Renal cortical epithelial cell (primary cell): ENCODE results near the gene HMGCL. TPM values are rescaled to one million over a fixed set of nuclear protein-coding genes. Genes with fewer than 3 reads are reported as not detected.
"Not testable (repeated sequence)": the region's sequence is repeated elsewhere in the genome, so short reads cannot be mapped to it uniquely, and the experiment has no call there.

ENCODE experiments used
- DNase-seq: peaks from one replicate; pipeline ENCODE4 v3.0.0-alpha.2; 2011; ENCODE audit warnings: low read depth
- total RNA-seq: library from RNA; depleted of rRNA; stranded (reverse); fragments of >200 nt; gene quantifications from 2 replicates; pipeline ENCODE4 v1.2.3, GENCODE V29; 2014

Gene HMGCL
- total RNA-seq: 60.8 and 63.7 TPM in 2 replicates

DNA sequence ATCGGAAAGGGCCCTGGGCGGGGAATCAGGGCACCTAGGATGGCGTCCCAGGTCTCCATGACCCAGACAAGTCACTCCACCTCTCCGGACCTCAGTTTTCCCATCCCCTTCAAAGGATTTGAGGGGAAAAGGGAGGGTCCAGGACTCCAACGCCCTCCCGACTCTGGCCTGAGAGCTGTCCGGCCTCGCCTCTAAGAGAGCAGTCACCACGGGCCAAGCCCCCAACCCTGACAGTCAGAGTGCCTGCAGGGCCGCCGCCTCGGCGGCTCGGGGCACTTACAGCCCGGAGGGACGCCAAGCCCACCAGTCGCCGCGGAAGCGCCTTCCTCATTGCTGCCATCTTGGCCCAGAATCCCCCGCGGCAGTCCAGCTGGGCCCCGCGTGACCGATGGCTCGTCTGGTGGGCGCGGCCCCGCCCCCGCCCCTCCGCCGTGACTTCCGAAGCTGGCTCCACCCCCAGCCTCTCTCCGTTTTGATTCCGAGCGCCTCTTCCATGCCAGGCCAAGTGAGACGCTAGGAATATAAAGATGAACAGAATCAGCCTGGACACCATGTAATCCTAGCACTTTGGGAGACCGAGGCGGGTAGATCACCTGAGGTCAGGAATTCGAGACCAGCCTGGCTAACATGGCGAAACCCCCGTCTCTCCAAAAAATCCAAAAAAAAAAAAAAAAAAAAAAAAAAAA, at the start of gene HMGCL:
HMGCL (minus strand) TSS at position 354 of the 686 bp plus-strand sequence; CDS start at position 340, 14 bp downstream.
- peak; percentile 72 for DNase-seq

DNA sequence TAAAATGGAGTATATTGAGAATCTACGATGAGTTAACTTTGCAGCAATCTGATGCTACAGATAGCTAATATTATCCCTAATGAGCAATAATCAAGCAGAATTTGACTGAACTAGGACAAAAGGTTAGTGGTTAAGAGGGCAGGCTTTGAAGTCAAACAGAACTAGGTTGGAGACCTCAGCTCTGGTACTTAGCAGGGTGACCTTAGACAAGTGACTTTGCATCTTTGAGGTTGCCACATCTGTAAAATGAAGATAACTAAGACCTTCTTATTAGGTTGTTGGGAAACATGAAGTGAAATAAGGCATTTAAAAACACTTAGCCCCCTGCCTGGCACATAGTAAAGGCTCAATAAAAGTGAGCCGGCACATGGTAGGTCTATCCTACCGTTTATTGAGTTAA, 47.2 kb upstream of the HMGCL start:
- no peak for DNase-seq

DNA sequence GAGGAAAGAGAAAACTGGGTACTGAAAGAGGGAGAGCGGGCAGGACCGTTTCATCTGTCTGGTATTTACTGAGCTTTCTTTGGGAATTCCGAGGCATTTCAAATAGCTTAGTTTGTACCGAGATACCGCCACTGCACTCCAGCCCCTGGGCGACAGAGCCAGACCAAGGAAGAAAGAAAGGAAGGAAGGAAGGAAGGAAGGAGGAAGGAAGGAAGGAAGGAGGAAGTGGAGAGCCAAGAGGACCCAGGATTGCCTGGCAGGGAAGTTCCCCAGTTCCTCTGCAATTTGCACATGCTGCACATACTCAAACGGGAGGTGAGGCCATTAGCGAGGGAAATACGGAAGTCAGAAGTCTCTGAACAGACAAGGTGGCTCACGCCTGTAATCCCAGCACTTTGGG, 43.8 kb upstream of the HMGCL start:
- no peak for DNase-seq

DNA sequence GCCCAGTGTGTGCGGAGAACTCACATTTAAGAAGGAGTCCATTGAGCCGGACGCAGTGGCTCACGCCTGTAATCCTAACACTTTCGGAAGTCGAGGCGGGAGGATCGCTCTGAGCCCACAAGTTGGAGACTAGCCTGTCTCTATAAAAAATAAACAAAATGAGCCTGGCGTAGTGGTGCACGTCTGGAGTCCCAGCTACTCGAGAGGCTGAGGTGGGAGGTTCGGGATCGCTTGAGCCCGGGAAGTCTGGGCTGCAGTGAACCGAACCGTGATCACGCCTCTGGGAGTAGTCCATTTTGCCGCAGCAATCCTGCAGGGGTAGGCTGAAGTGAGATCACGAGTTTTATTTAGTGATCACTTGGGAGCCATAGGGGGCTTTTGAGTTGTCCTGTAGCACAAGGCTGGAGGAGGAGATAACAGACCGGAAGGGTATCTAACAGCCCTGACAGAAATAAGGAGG, 43.4 kb upstream of the HMGCL start:
- peak; percentile 9 for DNase-seq

DNA sequence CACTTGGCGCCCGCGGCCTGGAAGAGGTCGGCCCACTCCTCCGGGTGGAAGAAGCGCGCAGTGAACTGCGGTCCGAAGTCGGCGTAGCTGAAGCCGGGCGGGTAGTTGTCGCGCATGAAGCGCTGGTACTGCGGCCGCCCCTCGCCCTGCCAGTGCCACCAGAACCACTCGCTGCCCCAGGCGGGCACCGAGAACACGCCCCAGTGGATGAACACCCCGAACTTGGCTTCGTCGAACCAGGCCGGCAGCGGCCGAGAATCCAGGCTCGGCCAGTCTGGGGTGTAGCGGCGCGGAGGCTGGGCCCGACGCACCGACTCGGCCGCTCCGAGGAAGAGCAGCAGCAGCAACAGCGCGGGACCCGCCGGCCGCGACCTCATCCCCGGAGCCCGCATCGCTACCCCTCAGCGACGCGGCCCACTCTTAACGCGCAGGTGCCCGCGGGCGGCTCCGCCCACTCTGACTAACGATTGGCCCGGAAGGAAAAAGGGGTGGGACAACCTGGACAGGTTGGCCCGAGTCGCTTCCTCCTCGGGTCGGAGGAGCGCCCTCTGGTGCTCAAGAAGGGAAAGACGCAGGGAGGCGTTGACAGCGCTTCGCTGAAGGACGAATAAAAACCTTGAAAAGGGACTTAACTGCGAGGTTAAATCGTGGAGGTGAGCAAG, 42.8 kb upstream of the HMGCL start, which contains the start of gene FUCA1:
FUCA1 (minus strand) TSS at position 396 of the 662 bp plus-strand sequence; CDS start at position 392, 4 bp downstream.
- peak; percentile 87 for DNase-seq

DNA sequence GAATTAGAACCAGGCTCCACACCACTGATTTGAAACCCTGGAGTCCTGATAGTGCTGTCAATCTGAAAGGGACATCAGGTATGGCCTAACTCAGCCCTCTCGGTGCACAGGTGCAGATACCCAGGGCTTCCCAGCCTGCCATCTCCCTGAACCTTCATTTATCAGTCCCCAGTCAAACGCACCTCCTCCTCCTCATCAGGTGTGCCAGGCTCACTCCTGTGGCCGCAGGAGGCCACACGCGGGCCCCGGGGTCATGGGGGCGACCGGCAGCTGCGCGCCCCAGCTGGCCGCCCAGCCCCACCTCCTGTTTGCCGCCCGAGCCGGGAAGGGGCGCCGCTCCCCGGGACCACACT, 42.3 kb upstream of the HMGCL start:
- no peak for DNase-seq

DNA sequence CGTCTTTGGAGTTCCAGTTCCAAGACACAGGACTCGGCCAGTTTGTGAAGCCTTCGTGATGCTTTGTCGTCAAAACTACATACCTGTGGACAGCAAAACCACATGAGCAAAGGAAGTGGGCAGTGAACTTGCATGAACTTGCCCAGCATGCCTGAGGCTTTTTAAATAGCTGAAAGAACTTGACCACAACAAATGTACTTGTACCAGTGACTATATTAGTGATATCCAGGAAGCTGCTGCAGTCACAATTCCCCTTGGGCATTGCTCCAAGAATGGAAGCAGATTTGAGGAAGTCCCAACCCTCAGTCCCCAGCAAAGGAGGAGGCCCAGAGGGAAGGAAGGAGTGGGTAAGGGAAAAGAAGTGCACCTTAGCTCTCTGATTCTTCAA, 40.3 kb upstream of the HMGCL start:
- DNase-seq: peak; percentile 100

DNA sequence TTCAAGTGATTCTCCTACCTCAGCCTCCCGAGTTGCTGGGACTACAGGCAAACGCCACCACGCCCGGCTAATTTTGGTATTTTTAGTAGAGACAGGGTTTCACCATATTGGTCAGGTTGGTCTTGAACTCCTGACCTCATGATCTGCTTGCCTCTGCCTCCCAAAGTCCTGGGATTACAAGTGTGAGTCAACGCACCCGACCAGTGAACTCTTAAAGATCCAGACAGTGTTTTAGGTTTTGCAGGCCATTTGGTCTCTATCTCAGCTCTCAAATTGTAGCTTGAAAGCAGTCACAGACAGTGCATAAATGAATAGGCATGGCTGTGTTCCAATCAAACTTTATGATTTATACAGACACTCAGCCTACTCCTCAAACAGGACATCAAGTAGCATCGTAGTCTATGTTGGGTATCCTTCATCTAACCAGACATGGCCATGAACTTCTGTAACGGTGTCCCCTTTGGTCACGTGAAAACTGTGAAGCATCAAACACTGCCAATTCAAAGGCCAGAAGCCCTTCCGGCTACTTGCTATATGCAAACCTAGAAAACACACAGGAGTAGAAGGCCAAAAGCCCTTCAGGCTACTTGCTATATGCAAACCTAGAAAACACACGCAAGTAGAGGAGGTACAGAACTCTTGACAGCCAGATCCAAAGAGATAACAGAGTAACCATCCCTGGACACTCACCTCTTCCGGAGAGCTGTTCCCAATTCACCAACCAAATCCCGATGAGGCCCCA, 39.7 kb upstream of the HMGCL start:
- peak; percentile 53 for DNase-seq

DNA sequence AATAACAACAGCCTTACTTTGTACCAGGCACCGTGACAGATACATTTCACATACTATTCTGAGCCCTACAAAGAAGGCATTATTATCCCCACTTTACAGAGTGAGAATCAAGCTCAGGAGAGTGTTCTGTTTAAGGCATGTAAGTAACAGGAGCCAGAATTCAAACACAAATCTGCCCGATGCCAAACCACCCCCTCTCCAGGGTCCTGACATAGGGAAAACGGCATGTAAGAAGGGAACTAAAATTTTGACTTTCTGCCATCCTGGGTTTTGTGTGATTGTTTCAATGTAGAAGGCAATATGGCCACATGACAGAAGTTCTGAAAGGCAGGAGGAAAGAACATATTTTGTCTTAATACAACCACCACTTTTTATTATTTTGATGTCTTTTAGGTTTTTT, 37.4 kb upstream of the HMGCL start:
- no peak for DNase-seq

DNA sequence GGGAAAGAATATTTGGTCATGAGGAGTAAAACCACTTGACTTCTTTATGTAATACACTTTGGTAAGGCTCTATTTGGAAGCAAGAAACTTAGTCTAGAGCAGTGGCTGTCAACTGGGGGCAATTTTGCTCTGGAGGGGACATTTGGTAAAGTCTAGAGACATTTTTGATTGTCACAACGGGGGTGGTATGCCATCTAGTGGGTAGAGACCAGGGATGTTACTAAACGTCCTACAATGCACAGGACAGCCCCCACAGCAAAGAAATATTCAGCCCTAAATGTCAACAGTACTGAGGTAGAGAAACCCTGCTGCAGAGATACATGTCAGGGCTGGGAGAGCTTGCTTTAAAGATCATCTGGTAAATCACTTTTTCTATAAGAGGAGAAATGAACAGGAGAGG, 29.3 kb upstream of the HMGCL start:
- no peak for DNase-seq

DNA sequence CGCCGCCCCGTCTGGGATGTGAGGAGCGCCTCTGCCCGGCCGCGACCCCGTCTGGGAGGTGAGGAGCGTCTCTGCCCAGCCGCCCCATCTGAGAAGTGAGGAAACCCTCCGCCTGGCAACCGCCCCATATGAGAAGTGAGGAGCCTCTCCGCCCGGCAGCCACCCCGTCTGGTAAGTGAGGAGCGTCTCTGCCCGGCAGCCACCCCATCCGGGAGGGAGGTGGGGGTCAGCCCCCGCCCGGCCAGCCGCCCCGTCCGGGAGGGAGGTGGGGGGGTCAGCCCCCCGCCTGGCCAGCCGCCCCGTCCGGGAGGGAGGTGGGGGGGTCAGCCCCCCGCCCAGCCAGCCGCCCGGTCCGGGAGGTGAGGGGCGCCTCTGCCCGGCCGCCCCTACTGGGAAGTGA, 27.9 kb upstream of the HMGCL start:
- DNase-seq: not testable (repeated sequence)

DNA sequence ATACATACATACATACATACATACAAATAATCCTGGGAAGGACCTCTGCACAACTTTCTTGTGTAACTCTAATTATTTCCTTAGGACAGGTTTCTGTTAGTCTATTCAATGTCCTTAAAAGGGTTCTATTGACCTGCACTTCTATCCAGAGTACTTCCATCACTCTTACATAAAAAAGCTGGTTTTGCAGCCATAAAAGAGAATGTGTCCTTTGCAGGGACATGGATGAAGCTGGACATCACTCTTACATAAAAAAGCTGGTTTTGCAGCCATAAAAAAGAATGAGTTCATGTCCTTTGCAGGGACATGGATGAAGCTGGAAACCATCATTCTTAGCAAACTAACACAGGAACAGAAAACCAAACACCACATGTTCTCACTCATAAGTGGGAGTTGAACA, 26.2 kb upstream of the HMGCL start:
- not testable (repeated sequence) for DNase-seq

DNA sequence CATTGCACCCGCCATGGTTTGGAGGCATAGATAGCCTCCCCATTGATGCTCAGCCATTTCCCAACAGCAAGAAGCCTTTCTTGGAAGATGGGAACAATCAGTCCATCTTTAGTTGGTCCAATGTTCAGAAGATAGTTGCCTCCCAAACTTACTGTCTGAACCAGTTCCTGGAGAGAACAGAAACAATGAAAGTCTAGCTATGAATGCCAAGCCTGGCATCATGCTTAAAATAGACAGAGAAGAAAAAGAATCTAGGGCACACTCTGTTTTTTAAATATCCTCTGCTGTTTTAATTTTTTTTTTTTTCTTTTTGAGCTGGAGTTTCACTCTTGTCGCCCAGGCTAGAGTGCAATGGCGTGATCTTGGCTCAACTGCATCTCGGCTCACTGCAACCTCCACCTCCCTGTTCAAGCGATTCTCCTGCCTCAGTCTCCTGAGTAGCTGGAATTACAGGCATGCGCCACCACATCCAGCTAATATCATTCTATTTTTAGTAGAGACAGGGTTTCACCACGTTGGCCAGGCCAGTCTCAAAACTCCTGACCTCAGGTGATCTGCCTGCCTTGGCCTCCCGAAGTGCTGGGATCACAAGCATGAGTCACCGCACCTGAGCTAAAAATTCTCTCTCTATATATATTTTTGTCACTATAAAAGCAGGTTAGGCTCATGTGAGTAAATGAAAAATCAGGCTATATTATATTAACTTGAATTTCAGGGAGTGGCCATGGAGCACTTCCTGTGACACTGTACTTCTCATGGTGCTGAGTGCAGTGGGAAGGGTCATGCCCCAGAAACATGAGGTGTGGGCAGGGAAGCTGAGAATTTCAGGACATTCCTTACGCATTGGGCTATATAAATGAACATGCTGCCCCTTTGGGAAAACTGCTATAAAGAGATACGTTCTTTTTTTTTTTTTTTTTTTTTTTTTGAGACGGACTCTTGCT, 23.7 kb upstream of the HMGCL start:
- peak; percentile 7 for DNase-seq

DNA sequence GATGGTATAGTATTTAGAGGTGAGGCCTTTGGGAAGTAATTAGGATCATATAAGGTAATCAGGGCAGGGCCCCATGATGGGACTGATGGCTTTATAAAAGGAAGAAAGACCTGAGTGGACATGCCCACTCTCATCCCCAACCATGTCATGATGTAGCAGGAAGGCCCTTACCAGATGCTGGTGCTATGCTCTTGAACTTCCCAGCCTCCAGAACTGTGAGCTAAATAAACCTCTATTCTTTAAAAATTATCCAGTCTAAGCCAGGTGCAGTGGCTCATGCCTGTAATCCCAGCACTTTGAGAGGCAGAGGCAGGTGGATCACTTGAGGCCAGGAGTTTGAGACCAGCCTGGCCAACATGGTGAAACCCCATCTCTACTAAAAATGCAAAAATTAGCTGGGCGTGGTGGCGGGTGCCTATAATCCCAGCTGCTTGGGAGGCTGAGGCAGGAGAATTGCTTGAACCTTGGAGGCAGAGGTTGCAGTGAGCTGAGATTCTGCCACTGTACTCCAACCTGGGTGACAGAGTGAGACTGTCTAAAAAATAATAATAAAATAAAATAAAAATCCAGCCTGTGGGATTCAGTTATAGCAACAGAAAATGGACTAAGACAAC, 22.4 kb upstream of the HMGCL start:
- not testable (repeated sequence) for DNase-seq

DNA sequence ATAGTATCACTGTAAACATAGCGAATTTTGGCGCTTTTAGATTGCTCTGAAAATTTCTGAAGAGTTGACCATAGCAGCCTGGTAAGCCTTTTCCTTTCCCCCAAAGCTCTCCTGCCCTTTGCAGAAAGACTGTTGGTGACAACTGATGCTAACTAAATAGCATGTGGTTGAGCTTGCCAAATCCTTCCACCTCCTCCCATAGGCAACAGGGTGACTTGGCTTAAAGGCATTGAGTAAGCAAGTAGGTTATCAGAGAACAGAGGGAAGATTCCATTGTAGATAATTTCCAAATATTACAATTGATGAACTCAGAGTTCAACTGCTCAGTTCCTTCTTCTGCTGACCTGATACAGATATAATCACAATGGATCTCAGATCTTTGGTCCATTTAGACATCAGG, 19.9 kb upstream of the HMGCL start:
- DNase-seq: no peak

DNA sequence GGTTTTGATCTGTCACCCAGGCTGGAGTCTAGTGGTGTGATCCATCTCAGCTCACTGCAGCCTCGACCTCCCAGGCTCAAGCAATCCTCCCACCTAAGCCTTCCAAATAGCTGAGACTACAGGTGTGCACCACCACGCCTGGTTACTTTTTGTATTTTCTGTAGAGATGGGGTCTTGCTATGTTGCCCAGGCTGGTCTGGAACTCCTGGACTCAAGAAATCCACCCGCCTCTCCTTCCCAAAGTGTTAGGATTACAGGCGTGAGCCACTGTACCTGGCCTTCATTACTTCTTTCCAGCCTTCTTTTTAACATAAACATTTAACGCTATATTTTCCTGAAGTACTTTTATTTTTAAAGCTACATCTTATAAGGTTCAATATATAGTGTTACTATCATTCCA, 18.4 kb upstream of the HMGCL start:
- no peak for DNase-seq

DNA sequence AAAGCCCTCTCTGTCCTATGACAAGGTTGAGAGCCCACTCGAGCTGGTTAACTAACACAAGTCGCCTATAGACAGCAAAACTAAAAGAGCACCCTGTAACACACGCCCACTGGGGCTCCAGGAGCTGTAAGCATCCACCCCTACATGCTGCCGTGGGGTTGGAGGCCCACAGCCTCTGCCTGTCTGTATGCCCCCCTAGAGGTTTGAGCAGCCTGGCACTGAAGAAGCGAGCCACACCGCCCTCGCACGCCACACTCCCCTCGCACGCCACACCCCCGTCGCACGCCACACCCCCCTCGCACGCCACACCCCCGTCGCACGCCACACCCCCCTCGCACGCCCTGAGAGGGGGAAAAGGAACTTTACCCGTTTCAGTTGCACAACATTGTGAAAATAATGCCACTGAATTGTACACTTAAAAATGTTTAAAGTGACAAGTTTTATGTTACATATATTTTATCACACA, 13.2 kb upstream of the HMGCL start:
- peak; percentile 17 for DNase-seq

DNA sequence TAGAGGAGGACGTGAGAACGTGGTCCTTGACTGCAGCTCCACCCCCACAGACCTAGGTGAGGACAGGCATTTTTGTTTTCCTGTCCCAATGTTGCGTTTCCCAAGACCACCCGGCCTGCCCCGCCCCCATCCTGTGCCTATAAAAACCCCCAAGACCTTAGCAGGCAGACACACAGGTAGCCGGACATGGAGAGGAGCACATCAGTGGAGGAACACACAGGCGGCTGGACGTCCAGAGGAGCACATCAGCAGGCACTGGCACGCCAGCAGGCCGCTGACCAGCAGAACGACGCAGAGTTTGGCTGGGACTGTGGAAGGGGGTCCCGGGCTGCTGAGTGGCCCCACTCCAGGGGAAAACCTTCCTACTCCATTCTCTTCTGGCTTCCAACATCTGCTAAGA, 12.7 kb upstream of the HMGCL start:
- no peak for DNase-seq

DNA sequence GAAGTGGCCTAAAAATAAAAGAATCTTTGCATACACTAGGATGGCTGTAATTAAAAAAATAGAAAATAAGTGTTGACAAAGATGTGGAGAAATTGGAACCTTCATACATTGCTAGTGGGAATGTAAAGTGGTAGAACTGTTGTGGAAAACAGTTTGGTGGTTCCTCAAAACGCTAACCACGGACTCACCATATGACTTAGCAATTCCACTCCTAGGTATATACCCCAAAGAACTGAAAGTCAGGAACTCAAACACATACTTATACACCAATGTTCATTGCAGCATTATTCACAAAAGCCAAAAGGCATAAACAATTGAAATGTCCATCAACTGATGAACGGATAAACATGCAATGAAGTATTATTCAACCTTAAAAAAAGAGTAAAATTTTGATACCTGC, 10.8 kb upstream of the HMGCL start:
- DNase-seq: no peak

DNA sequence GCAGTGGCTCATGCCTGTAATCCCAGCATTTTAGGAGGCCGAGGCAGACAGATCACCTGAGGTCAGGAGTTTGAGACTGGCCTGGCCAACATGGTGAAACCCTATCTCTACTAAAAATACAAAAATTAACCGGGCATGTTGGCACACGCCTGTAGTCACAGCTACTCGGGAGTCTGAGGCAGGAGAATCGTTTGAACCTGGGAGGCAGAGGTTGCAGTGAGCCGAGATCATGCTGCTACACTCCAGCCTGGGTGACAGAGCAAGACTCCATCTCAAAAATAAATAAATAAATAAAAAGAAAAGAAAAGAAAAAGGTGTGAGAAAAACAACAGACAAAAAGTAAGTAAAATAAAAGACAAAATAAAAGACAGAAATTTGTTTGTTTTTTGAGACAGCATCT, 8.9 kb upstream of the HMGCL start:
- not testable (repeated sequence) for DNase-seq

DNA sequence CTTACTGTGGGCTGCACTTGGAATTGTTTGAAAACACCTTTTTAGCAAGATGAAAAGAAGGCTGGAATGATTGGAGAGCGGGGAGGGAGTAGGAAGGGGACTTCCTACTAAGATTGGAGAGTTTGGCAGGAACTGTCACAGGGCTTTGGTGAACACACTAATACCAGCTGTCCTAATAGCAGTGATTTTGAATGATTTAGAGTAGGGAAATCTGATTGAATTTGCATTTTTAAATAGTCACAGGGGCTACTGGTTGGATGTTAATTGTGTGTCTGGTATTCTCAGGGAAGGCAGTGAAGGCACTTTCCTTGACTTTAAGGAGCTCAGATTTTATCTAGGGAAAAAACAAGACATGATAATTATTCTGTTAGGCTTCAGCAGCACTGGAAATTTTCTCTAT, 2.5 kb upstream of the HMGCL start:
- no peak for DNase-seq
